GM18909 (cell line): Measurements from ENCODE around the gene INSC.

Source experiments
- ATAC-seq: cut with Tn5 transposase; IDR thresholded peaks from one replicate; pipeline ENCODE4 v1.9.1; 2021; ENCODE audit warnings: mild to moderate bottlenecking; ENCODE audit not compliant: unreplicated experiment, poor library complexity

Gene INSC

DNA sequence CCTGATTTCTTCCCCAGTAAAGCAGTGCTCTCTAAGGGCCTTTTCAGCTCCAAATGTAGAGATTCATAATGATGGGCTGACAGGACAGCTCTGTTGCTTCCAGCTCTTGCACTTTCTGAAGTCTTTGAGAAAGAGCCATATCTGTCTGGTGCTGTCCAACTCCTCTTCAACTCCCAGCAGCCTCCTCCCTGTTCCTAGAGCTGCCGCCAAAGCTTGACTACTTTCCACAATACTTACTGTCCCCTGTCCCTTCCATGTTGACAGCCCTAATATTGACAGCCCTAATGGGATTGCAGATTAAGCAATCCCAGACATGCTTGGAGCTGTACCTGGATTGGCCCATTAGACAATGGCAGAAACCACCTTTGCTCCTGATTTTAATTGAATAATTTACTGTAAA lies 29.6 kb downstream of the INSC start:
- ATAC-seq, result no peak

DNA sequence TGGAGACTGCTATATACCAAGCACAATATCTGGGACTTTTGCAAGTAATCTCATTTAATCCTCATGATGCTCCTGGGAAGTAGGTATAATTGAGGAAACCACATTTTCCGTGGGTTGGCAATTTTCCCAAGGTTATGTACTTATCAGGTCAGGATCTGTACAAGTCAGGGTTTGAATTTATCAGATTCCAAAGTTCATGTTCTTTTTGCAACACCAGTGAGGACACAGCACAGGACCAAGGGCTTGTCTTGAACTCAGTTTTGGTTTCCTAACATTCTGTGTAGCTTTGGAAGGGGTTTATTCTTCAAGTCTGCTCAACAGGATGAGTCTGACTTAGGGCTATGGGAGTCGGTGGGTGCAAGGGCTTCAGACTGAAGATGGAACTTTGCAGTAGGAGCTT lies 30.4 kb downstream of the INSC start:
- no peak for ATAC-seq

DNA sequence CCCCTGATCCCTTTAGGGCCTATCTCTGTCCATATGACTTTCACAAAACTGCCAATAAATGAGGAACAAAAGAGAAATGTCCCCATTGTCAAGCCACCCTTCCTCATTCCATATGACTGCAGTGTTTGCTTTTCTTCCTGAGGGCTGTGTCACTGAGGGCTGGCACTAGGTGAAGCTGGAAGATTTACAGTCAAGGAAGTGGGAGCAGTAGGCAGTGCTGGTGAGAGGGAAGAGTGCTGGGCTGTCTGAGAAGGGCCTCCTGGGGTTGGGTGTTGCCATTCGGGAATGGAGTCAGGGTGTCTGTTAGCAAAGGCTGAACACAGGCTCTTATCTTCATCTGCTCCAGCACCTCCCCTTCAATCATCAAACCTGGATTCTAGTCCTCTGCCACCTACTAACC lies 30.9 kb downstream of the INSC start:
- no peak for ATAC-seq

DNA sequence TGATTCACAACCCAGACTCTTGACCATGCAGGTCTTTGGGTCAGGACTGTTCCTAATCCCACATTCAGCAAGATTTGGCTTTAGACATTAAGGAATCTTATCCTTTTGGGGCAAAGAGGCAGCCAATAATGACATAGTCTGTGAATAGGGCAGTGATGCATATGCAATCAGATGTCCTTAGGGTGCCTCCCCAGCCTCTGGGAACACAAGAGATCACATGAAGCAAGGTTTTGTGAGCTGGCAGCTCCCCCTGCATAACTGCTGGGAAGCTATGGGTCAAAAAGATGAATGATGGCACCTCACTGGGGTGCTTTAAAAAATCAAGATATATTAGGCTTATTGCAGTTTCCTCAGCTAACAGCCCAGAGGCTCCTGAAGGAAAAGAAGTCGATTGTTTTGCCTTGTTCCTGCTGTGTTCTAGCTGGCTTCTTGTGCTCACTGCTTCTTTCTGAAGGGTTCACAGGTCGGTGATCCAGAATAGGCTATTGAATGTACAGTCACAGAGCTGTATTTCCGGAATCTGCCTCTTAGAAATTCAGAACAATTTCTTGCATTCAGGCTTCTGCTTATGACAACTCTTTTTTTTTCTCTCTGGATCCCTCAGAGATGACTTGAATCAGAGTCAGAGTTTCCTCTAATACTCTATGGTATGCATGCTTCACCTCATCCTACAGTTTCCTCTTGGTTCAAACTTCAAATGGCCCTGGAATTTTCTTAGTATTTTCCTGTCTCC lies 31.7 kb downstream of the INSC start:
- ATAC-seq, result no peak

DNA sequence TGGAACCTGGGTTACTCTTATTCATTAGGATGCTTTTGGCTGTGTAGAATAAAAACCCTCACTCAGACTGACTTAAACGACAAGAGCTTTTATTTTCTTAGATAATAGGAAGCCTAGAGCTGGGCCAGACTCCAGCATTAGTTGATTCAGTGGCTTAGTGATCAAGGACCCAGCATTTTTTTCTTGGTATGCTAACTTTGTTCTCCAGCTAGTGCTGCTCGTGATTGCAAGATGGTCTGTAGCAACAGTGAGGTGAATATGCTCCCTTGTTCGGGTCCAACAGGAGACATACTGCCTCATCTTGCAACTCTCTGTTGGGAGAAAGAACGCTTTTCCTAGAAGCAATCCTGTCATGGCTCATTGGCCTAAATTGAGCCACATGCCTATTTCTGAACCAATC lies 33.4 kb downstream of the INSC start:
- no peak for ATAC-seq

DNA sequence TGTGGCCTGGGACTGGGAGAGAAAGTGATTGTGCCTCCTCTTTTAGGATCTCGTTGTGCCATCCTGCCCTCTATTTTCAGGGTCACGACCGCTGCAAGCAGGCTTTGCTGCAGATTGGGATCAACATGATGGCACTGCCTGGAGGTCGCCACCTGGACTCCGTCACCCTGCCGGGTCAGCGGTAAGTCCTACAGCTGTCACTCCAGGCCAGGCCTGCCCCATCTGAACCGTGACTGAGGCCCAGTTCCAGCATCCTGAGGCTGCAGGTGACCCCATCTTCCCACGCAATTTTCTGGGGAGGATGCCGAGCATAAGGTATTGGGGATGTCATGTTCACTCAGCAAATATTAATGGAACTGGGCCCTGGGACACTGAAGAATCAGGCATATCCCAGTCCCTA lies 34.3 kb downstream of the INSC start:
- ATAC-seq, result no peak

DNA sequence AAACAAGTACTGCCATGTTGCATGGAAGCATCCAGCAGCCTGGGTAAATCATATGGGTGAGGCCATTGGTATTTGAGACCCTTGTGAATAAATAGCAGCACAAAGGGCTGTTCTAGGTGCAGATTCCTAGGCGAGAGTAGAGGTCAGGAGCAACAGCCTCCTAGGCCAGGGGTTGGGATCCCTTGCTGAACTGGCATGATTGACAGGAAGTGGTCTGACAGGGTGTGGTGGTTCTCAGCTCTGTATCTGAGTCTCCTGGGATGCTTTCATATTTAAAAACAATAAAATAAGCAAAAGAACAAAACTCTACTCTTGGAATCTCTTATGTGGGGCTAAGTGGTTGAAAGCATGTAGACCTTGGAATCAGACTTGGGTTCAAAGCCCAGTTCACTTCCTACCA lies 35.8 kb downstream of the INSC start:
- no peak for ATAC-seq

DNA sequence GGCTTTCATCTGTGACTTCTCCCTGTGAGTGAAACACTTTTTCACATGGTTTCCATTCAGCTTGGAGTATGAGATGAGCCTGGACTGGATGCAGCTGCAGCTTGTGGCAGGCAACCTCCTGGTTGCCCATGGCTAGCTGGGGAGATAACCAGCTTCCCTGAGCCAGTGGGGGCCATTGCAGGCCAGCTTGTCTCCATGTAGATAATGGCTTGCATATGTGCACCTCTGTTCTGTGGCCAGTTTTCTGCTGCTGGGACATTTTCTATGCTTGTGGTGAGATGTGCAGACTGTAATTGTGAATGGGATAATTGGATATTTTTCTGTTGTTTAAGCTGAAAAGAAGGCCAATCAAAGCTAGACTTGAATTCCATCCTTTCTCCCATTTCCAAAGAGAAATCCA lies 38.5 kb downstream of the INSC start:
- ATAC-seq, result no peak

DNA sequence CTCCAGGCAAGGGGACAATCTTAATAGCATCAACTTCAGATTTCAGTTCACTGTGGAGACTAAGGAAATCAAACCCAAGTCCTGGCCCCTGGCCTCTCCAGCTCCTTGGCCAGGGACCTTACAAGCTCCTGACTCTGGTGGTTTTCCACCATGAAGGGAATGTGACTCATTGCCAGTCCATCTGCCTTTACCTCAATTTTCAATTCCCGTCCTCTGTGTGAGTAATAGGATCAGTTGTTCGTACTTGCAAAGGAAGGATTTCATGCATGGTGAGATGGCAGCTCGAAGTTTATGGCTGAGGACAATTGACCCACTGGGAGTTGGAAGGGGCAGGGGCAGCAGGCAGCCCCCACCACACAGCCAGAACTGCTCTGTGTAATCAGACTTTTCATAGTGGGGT lies 42.5 kb downstream of the INSC start:
- ATAC-seq, result no peak

DNA sequence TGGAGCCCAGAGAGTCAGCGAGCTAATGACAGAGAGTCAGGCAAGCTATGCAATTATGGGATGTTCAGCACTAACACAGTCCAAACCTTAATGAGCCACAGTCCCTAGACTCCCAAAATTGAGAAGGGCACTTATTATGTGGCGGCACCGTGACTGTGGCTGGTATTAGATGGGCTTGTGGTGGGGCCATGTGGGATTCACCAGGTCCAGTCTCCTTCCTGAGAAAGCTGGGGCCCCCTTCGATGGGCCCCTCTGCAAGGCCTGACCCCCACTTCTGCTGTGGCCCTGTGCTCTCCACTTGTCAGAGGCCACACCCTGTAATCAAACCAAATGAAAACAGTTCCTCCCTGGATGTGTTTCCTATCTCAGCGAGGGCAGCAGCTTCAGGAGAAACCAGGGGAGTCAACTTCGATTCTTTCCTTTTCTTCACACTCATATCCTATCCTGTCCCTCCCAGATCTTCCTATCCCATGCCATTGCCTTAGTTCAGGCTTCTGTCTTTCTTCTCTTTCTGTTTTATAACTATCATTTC lies 42.9 kb downstream of the INSC start:
- ATAC-seq, result no peak

DNA sequence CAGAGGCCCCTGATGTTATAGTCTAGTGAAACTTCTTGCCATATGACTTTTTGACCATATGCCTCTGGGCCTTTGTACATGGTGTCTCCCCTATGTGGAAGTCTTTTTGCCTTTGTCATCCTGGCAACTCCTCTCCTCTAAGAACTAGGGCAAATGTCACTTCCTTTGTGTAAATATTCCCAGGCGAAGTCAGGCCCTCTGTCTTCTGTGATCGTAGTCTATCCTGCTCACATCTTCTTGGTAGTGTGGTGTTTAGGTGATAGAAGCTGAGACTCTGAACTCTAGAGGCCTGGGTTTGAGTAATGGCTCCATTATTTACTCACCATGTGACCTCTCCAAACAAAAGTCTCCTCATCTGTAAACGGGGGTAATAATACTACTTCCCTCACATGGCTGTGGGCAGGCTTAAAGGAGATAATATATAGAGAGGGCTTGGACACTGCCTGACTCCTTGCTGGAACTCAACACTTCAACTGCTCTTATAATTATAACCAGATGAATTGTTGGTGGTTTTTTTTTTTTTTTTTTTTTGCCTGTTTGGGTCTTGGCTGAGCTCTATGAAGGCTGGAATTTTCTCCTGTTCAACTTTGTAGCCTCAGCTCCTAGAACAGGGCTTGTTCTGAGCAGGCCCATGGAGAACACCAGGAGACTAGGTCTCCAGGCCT lies 43.8 kb downstream of the INSC start:
- no peak for ATAC-seq

DNA sequence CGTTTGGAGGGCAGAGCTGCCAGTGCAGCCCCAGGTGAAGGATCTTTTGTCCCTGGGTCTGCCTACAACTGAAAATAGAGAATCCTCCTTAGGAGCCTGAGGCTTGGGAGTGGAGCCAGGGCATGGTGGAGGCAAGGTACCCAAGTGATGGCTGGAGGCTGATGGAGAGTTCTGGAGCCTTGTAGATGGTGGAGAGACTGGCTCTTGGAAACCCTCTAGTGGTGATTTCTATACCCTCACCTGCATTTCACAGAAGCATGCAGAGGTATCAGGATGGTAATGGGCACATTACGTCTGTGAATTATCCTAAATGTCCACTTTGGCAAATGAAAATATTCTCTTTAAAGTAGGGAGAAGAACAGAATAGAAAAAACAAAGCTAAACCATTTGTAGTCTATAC lies 44.4 kb downstream of the INSC start:
- ATAC-seq, result peak; percentile 79

DNA sequence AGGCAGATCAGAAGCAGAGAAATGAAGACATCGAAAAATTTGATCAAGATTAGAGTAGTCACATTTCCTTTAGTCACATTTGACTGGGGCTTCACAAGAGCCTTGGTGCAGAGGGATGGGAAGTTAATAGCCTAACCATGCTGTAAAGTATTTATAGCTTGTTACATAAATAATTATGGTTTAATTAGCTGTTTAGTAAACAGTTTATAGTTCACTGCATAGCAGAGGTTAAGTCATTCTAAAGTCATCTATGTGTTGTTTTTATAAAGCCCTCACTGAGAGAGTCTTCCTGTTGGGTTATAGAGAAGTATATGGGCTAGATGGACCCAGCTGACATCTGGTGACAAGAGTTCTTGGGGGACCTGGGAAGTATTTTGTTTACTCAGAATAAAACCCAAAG lies 47.1 kb downstream of the INSC start:
- no peak for ATAC-seq

DNA sequence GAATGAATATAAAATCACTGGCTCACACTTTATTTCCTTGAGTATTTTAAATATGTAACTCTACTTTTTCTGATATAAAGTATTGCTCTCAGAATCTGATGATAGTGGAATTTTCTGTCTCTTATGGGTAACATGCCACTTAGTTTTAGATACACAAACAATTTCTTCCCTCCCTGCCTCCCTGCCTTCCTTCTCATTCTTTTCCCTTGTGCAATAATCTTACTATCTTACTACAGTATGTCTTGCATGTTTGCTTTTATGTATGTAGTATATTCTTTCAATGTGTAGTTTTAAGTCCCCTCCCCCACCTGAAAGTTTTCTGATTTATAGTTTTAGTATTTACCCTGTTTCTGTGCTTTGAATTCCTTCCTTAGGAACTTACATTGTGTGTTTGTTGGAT lies 48.4 kb downstream of the INSC start:
- ATAC-seq, result no peak

DNA sequence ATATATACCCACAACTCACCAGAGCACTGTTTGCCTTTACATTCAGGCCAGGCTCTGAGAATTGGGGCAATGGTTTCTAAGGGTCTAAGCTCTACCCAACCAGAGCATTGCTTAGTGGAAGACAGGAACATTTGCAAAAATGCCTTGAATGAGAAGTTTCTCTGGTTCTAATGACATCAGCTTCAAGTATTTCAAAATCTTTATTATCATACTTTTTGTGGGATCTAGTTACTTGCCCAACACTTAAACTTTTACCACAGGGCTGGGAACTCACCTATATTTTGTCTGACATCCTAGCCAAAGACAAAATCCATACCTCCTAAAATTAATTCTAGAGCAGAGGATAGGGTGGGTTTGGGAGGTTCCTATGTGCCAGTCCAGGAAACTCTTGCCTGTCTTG lies 51.5 kb downstream of the INSC start:
- no peak for ATAC-seq

DNA sequence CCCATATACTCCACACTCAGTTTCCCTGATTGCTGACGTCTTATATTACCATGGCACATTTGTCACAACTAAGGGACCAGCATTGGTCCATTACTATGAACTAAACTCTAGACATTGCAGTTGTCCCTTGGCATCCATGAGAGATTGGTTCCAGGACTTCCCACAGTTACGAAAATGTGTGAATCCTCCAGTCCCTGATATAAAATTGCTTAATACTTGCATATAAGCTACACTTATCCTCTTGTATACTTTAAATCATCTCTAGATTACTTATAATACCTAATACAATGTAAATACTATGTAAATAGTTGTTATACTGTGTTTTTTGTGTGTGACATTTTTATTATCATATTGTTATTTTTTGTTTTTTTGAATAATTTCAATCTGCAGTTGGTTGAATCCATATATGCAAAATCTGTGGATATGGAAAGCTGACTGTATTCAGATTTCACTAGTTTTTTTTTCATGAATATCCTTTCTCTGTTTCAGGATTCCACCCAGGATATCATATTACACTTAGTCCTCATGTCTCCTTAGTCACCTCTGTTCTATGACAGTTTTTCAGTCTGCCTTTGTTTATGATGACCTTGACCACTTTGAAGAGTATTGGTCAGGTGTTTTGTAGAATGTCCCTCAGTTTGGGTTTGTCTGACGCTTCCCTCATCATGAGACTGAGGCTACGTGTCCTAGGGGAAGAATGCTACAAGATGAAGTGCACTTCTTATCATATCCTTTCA lies 55.3 kb downstream of the INSC start:
- ATAC-seq, result no peak

DNA sequence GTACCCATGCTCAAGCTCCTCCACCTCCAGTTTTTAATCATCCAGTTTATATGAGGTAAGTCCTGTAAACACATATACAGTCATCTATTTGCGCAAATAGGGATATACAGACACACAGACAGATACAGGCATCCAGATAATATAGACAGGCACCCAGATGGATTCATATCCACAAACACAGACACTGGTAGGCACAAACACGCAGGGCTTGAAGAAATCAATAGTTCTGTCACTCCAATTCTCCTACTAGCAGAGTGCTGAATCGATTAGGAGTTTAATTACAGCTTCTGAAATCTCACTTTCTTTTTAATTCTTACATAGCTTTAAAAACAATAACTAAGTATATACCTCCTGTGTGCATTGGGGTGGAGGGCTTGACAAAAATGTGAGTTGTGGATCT lies 56.0 kb downstream of the INSC start:
- no peak for ATAC-seq

DNA sequence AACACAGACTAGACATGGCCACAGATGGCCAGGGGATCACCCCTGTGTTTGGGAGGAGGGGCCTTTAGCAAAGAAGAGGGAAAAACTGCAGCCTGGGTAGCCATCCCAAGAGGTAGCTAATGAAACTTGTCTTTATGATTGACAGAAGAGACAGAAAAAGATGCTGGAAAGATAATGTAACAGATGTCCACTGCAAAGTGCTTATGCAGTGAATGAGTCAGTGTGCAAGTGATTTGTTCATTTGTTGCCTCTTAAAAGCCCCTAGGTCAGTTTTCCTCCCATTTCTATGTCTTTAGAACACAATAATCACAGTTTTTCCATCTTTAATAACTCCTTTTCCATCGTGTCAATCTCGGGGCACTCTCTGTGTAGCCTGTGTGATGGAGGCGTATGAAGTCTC lies 57.2 kb downstream of the INSC start:
- no peak for ATAC-seq

DNA sequence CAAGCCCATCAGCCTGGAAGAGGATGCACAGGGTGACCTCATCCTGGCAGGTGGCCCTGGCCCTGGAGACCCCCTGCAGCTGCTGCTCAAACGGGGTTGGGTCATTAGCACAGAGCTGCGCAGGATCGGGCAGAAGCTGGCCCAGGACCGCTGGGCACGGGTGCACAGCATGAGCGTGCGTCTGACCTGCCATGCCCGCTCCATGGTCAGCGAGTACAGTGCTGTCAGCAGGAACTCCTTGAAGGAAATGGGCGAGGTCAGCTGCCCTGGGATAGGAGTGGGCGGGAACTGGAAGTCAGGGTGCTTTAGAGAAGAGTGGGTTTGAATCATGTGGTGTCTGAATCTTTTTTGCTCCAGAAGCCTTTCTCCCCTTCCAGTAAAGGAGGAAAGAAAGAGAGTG lies 61.1 kb downstream of the INSC start:
- ATAC-seq, result no peak

DNA sequence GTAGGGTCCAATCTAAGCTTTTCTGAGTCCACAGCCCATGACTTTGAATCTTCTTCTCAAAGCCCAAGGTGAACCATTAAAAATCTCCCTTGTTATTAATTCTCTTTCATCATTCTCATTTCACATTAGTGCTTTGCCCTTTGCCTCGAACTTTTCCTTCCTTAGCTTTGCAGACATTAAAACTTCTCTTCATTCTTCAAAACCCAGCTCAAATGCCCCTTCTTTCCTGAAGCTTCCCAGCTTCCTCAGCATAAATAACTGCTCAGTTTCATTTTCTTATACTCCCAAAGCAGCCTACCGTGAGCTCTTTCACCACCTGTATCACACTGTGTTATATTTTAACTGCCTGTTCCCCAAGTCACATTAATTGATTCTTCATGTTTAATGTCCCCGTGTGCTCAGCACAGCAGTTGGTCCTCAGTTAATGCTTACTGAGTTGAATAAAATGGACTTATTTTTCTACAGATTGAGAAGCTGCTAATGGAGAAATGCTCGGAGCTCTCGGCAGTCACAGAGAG lies 62.0 kb downstream of the INSC start:
- no peak for ATAC-seq

DNA sequence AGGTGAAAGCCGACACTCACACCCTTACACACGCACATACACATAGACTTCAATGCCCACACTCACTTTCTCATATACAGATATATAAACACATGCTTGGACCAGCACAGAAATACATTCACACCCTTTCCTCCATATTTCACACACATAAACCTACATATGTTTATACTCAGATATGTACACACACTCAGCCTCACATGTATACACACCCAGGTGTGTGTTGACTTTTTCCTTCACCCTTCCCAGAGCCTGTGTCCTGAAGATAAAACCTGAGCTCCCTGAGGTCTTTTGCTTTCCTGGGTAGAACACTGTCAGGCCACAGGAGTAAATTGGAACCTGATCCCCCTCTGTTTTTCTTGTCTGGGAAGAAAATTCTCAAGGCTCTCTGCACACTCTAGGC lies 62.8 kb downstream of the INSC start:
- ATAC-seq, result no peak
